GM12892 (cell line): ENCODE results near the gene DIRAS1.

ENCODE experiments used
- POLR2A ChIP-seq: IDR thresholded peaks from 2 replicates; pipeline ENCODE4 v1.6.1; 2011; ENCODE audit warnings: low read depth, low read length, control low read depth
- POLR2AphosphoS5 ChIP-seq: IDR thresholded peaks from 2 replicates; pipeline ENCODE4 v1.6.1; 2011; ENCODE audit warnings: low read depth, low read length, control low read depth
- TAF1 ChIP-seq: IDR thresholded peaks from 2 replicates; pipeline ENCODE4 v1.6.1; 2011; ENCODE audit warnings: low read depth, mild to moderate bottlenecking, control low read depth, low read length, borderline replicate concordance

DNA sequence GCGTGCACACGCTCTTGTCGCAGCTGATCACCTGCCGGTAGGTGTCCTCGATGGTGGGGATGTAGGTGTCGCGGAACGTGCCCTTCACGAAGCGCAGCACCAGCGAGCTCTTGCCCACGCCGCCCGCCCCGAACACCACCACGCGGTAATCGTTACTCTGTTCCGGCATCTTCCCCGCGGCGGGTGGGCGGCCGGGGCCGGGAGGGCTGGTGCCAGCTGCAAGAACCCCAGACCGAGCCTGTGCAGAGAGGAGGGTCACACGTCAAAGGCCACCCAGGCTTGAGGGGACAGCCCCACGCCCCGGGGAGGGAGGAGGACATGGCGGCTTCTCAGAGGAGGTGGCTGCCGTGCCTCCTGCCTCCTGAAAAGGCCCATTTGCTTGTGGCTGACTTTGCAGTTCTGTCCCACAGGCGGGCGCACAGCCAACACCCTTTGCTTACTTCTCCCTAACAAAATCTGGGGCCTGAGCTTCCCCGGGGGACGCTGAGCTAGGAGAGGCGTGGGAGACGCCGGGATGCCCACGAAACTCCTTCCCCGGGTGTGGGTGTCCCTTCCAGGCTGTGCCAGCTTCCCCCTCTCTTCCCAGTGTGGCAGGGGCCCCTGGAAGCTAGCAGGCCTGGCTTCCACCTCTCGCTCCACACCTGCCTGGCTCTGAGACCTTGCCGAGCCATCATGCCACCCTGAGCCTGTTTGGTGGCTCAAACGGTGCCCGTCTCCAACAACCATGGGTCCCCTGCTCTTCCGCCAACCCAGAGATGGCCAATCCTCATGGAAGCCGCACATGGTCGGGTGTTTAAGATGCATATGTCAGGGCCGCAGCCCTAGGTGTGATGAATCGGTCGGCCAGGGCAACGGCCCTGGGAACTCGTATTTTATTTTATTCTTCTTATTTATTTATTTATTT, 3.3 kb downstream of the DIRAS1 start:
- TF ChIP-seq TAF1 (no peak), POLR2A (no peak), POLR2AphosphoS5 (no peak)
